ENCODE measurements around the gene GALNT2.

The GALNT2 gene

DNA sequence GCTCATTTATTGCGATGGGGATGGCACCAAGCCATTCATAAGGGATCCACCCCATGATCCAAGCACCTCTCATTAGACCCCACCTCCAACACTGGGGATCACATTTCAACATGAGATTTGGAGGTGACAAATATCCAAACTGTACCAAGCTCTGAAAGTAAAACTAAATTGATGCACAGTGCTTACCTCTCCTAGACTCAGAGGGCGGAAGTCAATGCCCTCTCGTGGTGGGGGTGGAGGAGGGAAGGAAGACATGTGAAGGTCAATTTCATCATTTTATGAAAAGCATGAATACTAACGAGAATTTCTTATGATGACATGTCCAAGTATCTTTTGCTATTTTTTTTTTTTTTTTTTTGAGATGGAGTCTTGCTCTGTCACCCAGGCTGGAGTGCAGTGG lies 239.1 kb downstream of the GALNT2 start:
- Histone ChIP-seq H3K9ac (ENCODE audit: low read length in 2 of 2) (no peak overlapping the region), H3K36me3 (ENCODE audit: control insufficient read depth in 2 of 2, insufficient read depth in 2 of 2, low read length in 2 of 2) (no peaks in the 10 kb centered on the region), H3K4me3 (ENCODE audit: low read length in 2 of 2) (no peak overlapping the region), H3K4me1 (ENCODE audit: control insufficient read depth, insufficient read depth, low read length) (peaks cover 5% of the 10 kb centered on the region), H3K27me3 (ENCODE audit: control insufficient read depth in 1 of 2, insufficient read depth in 2 of 2, low read length in 2 of 2) (peaks cover 0 to under 1% of the 10 kb centered on the region in 2 donors), H3K27ac (ENCODE audit: low read length) (no peak overlapping the region), H3K9me3 (ENCODE audit: control insufficient read depth in 2 of 2, low read length in 2 of 2) (no peaks in the 10 kb centered on the region)

- no peak overlapping the region for H3K4me3 ChIP-seq (ENCODE audit: low read length in 2 of 2)
- no peaks in the 10 kb centered on the region for H3K36me3 ChIP-seq (ENCODE audit: control insufficient read depth in 2 of 2, insufficient read depth in 2 of 2, low read length in 2 of 2)
- H3K4me1 ChIP-seq (ENCODE audit: control insufficient read depth, insufficient read depth, low read length), result peaks cover 5% of the 10 kb centered on the region
- no peak overlapping the region for H3K27ac ChIP-seq (ENCODE audit: low read length)
- no peak overlapping the region for H3K9ac ChIP-seq (ENCODE audit: low read length in 2 of 2)
- H3K27me3 ChIP-seq (ENCODE audit: control insufficient read depth in 1 of 2, insufficient read depth in 2 of 2, low read length in 2 of 2), result peaks cover 0 to 6% of the 10 kb centered on the region in 2 donors
- no peaks in the 10 kb centered on the region for H3K9me3 ChIP-seq (ENCODE audit: control insufficient read depth in 2 of 2, low read length in 2 of 2)
Observed at GRCh38 chr1:230307213-230307612, 240.2 kb downstream of the GALNT2 start.

DNA sequence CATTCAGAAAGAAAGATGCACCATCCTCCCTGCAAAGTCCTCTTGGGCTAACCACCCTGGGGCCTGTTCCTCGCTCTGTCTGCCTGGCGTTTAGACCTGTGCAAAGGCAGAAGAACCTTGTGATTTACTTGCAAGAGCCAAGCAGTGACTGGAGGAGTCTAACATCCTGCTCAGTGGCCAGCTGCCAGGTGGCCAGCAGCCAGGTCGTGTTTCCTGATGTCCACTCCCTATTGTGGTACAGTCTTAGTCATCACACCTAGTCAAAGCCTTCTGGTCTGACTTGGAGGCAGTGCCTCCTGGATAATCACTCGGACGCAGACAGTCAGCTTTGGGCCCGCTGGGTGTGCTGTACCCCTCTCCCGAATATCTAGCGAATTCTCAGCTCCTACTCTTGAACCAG lies 241.0 kb downstream of the GALNT2 start:
- peaks cover 5% of the 10 kb centered on the region for H3K4me1 ChIP-seq (ENCODE audit: control insufficient read depth, insufficient read depth, low read length)
- no peak overlapping the region for H3K27ac ChIP-seq (ENCODE audit: low read length)
- H3K36me3 ChIP-seq (ENCODE audit: control insufficient read depth in 2 of 2, insufficient read depth in 2 of 2, low read length in 2 of 2), result no peaks in the 10 kb centered on the region
- no peak overlapping the region for H3K9ac ChIP-seq (ENCODE audit: low read length in 2 of 2)
- peaks cover 5 to 9% of the 10 kb centered on the region in 2 donors for H3K27me3 ChIP-seq (ENCODE audit: control insufficient read depth in 1 of 2, insufficient read depth in 2 of 2, low read length in 2 of 2)
- no peak overlapping the region for H3K4me3 ChIP-seq (ENCODE audit: low read length in 2 of 2)
- H3K9me3 ChIP-seq (ENCODE audit: control insufficient read depth in 2 of 2, low read length in 2 of 2), result no peaks in the 10 kb centered on the region

- Histone ChIP-seq H3K9ac (ENCODE audit: low read length in 2 of 2) (no peak overlapping the region), H3K9me3 (ENCODE audit: control insufficient read depth in 2 of 2, low read length in 2 of 2) (no peaks in the 10 kb centered on the region), H3K4me3 (ENCODE audit: low read length in 2 of 2) (no peak overlapping the region), H3K4me1 (ENCODE audit: control insufficient read depth, insufficient read depth, low read length) (peaks cover 5% of the 10 kb centered on the region), H3K27ac (ENCODE audit: low read length) (no peak overlapping the region), H3K27me3 (ENCODE audit: control insufficient read depth in 1 of 2, insufficient read depth in 2 of 2, low read length in 2 of 2) (peaks cover 5 to 9% of the 10 kb centered on the region in 2 donors), H3K36me3 (ENCODE audit: control insufficient read depth in 2 of 2, insufficient read depth in 2 of 2, low read length in 2 of 2) (no peaks in the 10 kb centered on the region)
Observed at GRCh38 chr1:230308821-230309220, 241.8 kb downstream of the GALNT2 start.

DNA sequence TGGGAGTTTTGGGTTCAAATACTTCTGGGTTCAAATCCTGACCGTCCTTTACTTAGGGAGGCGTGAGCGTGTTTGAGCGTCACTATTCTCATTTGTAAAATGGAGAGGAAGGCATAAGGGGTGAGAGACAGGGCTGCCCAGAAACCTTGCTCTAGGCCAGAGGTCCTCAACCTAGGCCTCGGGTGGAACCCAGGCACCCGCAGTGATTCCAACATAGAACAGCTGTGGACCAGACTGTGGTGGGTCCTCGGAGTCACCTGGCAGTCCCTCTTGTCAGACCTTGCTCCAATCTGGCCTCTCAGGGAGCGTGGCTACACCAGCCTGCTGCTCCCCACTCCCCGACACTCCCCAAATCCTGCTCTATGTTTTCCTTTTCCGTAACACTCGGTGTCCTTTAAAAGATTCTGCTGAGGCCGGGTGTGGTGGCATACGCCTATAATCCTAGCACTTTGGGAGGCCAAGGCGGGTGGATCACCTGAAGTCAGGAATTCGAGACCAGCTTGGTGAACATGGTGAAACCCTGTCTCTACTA lies 242.7 kb downstream of the GALNT2 start:
- Histone ChIP-seq H3K4me3 (ENCODE audit: low read length in 2 of 2) (no peak overlapping the region), H3K27ac (ENCODE audit: low read length) (no peak overlapping the region), H3K27me3 (ENCODE audit: control insufficient read depth in 1 of 2, insufficient read depth in 2 of 2, low read length in 2 of 2) (peaks cover 5 to 9% of the 10 kb centered on the region in 2 donors), H3K9ac (ENCODE audit: low read length in 2 of 2) (no peak overlapping the region), H3K9me3 (ENCODE audit: control insufficient read depth in 2 of 2, low read length in 2 of 2) (no peaks in the 10 kb centered on the region), H3K36me3 (ENCODE audit: control insufficient read depth in 2 of 2, insufficient read depth in 2 of 2, low read length in 2 of 2) (no peaks in the 10 kb centered on the region), H3K4me1 (ENCODE audit: control insufficient read depth, insufficient read depth, low read length) (peaks cover 5% of the 10 kb centered on the region)

DNA sequence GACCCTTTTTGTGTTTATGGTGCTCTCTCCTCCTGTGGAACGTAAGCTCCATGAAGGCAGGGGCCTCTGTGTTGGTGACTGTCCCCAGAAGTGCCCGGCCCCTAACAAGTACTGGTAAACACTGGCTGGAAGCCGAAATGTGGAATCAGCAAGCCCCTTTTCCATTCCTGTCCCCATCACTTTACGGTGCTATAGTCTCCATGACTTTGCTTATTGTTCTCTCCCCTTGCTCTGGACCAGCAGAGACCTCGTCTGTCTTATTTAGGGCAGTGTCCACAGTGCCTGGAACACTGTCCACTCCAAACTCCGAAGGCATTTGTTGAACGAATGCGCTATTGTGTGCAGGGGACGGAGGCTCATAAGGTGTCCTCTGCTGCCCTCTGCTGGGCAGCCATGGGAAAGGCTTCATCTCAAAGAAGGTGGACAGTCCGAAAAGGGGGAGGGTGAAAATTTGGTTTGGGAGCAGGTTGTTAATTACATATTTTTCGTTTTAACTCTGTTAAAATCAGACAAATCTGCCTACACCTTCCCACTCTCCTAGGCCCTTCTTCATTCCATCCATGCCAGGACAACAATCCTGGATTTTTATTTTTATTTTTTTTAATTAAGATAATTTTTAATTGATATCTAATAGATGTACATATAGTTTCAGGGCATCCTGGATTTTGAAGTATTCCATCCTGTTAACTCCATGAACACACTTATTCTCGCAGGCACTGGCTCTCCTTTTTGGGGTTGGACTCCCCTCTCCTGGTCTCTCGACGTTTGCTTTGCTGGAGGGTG lies 243.5 kb downstream of the GALNT2 start:
- Histone ChIP-seq H3K36me3 (ENCODE audit: control insufficient read depth in 2 of 2, insufficient read depth in 2 of 2, low read length in 2 of 2) (no peaks in the 10 kb centered on the region), H3K4me3 (ENCODE audit: low read length in 2 of 2) (peak overlapping the region in 1 of 2 donors; percentile 40), H3K27me3 (ENCODE audit: control insufficient read depth in 1 of 2, insufficient read depth in 2 of 2, low read length in 2 of 2) (peaks cover 9 to 10% of the 10 kb centered on the region in 2 donors), H3K27ac (ENCODE audit: low read length) (no peak overlapping the region), H3K4me1 (ENCODE audit: control insufficient read depth, insufficient read depth, low read length) (peaks cover 5% of the 10 kb centered on the region), H3K9ac (ENCODE audit: low read length in 2 of 2) (no peak overlapping the region), H3K9me3 (ENCODE audit: control insufficient read depth in 2 of 2, low read length in 2 of 2) (no peaks in the 10 kb centered on the region)

DNA sequence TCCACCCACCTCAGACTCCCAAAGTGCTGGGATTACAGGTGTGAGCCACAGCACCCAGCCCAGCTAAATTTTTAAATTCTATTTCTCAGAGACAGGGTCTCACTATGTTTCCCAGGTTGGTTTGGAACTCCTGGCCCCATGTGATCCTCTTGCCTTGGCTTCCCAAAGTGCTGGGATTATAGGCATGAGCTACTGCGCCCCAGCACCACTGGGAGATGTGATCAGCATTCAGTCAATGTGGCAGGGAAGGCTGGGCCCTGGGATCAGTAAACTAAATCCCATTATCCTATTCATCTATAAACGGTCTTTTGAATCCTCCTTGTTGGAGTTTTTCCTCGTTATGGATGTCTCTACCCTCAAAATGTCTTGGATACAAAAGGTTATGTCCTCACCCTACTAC lies 245.6 kb downstream of the GALNT2 start:
- no peaks in the 10 kb centered on the region for H3K9me3 ChIP-seq (ENCODE audit: control insufficient read depth in 2 of 2, low read length in 2 of 2)
- H3K4me1 ChIP-seq (ENCODE audit: control insufficient read depth, insufficient read depth, low read length), result no peaks in the 10 kb centered on the region
- no peak overlapping the region for H3K27ac ChIP-seq (ENCODE audit: low read length)
- peaks cover 9 to 10% of the 10 kb centered on the region in 2 donors for H3K27me3 ChIP-seq (ENCODE audit: control insufficient read depth in 1 of 2, insufficient read depth in 2 of 2, low read length in 2 of 2)
- no peak overlapping the region for H3K9ac ChIP-seq (ENCODE audit: low read length in 2 of 2)
- H3K36me3 ChIP-seq (ENCODE audit: control insufficient read depth in 2 of 2, insufficient read depth in 2 of 2, low read length in 2 of 2), result no peaks in the 10 kb centered on the region
- no peak overlapping the region for H3K4me3 ChIP-seq (ENCODE audit: low read length in 2 of 2)

DNA sequence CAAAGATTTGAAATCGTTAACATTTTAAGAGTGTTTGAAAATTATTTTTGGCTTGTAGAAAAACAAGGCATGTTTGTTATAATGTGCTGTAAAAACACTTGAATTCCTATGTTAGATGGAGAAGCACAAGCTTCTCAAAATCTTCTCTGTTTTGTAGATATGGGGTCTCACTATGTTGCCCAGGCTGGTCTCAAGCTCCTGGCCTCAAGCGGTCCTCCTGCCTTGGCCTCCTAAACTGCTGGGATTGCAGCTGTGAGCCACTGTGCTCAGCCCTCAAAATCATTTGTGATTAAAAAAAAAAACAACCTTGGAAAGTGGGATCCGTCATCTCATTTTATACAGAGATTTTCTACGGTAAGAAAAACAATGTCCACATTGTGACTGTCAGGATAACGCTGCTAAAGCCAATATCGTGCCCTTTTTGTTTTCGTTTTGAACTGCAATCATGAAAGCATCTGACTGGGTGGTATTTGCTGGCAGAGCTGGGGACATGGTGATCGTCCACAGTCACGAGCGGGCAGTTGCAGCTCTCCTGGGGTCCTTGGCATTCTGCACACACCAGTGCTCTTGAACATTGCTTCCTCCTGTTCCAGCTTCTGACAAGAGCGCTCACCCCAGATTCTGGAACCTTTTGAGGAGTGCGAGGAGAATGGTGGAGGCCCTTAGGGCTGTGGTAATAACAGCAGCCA lies 246.6 kb downstream of the GALNT2 start:
- no peaks in the 10 kb centered on the region for H3K4me1 ChIP-seq (ENCODE audit: control insufficient read depth, insufficient read depth, low read length)
- no peak overlapping the region for H3K4me3 ChIP-seq (ENCODE audit: low read length in 2 of 2)
- H3K27ac ChIP-seq (ENCODE audit: low read length), result no peak overlapping the region
- H3K9me3 ChIP-seq (ENCODE audit: control insufficient read depth in 2 of 2, low read length in 2 of 2), result no peaks in the 10 kb centered on the region
- no peaks in the 10 kb centered on the region for H3K36me3 ChIP-seq (ENCODE audit: control insufficient read depth in 2 of 2, insufficient read depth in 2 of 2, low read length in 2 of 2)
- H3K27me3 ChIP-seq (ENCODE audit: control insufficient read depth in 1 of 2, insufficient read depth in 2 of 2, low read length in 2 of 2), result peaks cover 9 to 10% of the 10 kb centered on the region in 2 donors
- H3K9ac ChIP-seq (ENCODE audit: low read length in 2 of 2), result no peak overlapping the region

DNA sequence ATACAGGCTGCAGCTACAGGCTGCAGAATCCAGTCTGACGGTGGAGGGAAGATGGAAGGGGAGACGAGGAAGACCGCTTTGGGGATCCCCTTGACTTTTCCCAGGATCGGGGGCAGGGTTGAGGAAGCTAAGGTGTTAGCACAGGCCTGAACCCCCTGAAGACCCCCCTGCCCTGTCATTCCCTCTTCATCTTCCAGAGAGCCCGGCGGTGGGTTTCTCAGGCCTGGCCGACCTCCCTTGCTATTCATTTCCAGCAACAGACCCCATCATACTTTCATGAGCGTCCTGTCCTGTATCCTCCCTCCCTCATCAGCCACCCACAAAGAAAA lies 247.1 kb downstream of the GALNT2 start:
- H3K9ac ChIP-seq (ENCODE audit: low read length in 2 of 2), result no peak overlapping the region
- no peak overlapping the region for H3K4me3 ChIP-seq (ENCODE audit: low read length in 2 of 2)
- no peak overlapping the region for H3K27ac ChIP-seq (ENCODE audit: low read length)
- no peaks in the 10 kb centered on the region for H3K36me3 ChIP-seq (ENCODE audit: control insufficient read depth in 2 of 2, insufficient read depth in 2 of 2, low read length in 2 of 2)
- H3K4me1 ChIP-seq (ENCODE audit: control insufficient read depth, insufficient read depth, low read length), result no peaks in the 10 kb centered on the region
- H3K27me3 ChIP-seq (ENCODE audit: control insufficient read depth in 1 of 2, insufficient read depth in 2 of 2, low read length in 2 of 2), result peaks cover 9 to 10% of the 10 kb centered on the region in 2 donors
- no peaks in the 10 kb centered on the region for H3K9me3 ChIP-seq (ENCODE audit: control insufficient read depth in 2 of 2, low read length in 2 of 2)

DNA sequence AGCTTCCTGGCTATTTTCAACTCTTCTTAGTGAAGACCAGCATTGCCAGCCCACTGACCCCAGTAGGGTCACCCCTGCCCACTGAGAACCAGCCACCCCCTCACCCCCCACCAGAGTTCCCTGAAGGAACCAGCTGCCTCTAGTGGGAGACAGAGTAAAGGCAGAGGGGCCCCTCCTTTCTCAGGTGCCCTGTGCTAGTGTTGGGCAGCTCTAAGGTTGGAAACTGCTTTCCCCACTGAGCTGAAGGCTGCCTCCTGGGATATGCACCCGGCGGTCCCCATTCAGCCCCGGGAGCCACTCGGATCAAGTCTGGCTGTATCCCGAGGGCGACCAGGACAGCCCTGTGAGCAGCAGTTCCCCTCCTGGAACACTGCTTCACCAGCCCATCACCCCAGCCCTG lies 248.1 kb downstream of the GALNT2 start:
- H3K9ac ChIP-seq (ENCODE audit: low read length in 2 of 2), result no peak overlapping the region
- H3K4me1 ChIP-seq (ENCODE audit: control insufficient read depth, insufficient read depth, low read length), result no peaks in the 10 kb centered on the region
- no peak overlapping the region for H3K4me3 ChIP-seq (ENCODE audit: low read length in 2 of 2)
- H3K9me3 ChIP-seq (ENCODE audit: control insufficient read depth in 2 of 2, low read length in 2 of 2), result no peaks in the 10 kb centered on the region
- peaks cover 9 to 10% of the 10 kb centered on the region in 2 donors for H3K27me3 ChIP-seq (ENCODE audit: control insufficient read depth in 1 of 2, insufficient read depth in 2 of 2, low read length in 2 of 2)
- no peak overlapping the region for H3K27ac ChIP-seq (ENCODE audit: low read length)
- no peaks in the 10 kb centered on the region for H3K36me3 ChIP-seq (ENCODE audit: control insufficient read depth in 2 of 2, insufficient read depth in 2 of 2, low read length in 2 of 2)

Data from stomach smooth muscle (tissue), 2 donors.